ENCODE results near the gene DAB1.

Gene DAB1

DNA sequence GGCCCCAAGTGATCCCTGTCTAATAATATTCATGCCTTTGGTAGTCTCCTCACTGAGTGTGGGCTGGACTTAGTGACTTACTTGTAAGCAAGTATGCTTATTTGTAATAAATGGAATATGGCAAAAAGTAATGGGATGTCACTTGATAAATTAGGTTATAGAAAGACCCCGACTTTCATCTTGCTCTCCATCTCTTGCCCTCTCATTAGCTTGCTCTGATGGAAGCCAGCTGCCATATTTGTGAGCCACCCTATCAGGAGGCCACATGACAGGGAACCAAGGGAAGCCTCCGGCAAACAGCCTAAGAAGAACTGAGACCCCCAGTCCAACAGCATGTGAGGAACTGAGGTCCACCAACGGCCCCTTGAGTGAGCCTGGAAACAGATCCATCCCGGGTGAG is 107.0 kb downstream of the DAB1 start:
- no peak overlapping the region for H3K27ac ChIP-seq (replicated peaks)
- DNase-seq (ENCODE audit: low read depth in 1 of 2, low spot score in 1 of 2): no peak
- no peaks in the 10 kb centered on the region for H3K27me3 ChIP-seq (ENCODE audit: insufficient read depth, poor library complexity, severe bottlenecking)
- TF ChIP-seq, protein P1, sequence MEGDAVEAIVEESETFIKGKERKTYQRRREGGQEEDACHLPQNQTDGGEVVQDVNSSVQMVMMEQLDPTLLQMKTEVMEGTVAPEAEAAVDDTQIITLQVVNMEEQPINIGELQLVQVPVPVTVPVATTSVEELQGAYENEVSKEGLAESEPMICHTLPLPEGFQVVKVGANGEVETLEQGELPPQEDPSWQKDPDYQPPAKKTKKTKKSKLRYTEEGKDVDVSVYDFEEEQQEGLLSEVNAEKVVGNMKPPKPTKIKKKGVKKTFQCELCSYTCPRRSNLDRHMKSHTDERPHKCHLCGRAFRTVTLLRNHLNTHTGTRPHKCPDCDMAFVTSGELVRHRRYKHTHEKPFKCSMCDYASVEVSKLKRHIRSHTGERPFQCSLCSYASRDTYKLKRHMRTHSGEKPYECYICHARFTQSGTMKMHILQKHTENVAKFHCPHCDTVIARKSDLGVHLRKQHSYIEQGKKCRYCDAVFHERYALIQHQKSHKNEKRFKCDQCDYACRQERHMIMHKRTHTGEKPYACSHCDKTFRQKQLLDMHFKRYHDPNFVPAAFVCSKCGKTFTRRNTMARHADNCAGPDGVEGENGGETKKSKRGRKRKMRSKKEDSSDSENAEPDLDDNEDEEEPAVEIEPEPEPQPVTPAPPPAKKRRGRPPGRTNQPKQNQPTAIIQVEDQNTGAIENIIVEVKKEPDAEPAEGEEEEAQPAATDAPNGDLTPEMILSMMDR (IDR thresholded peaks at IDR 0.05; ENCODE audit: insufficient read depth, low read length): no peak
- no peak for TF ChIP-seq GABPA (IDR thresholded peaks at IDR 0.05; ENCODE audit: low read depth)
- no peak for TF ChIP-seq SPI1 (IDR thresholded peaks at IDR 0.05; ENCODE audit: borderline replicate concordance, low read depth)
- TF ChIP-seq, protein P2, sequence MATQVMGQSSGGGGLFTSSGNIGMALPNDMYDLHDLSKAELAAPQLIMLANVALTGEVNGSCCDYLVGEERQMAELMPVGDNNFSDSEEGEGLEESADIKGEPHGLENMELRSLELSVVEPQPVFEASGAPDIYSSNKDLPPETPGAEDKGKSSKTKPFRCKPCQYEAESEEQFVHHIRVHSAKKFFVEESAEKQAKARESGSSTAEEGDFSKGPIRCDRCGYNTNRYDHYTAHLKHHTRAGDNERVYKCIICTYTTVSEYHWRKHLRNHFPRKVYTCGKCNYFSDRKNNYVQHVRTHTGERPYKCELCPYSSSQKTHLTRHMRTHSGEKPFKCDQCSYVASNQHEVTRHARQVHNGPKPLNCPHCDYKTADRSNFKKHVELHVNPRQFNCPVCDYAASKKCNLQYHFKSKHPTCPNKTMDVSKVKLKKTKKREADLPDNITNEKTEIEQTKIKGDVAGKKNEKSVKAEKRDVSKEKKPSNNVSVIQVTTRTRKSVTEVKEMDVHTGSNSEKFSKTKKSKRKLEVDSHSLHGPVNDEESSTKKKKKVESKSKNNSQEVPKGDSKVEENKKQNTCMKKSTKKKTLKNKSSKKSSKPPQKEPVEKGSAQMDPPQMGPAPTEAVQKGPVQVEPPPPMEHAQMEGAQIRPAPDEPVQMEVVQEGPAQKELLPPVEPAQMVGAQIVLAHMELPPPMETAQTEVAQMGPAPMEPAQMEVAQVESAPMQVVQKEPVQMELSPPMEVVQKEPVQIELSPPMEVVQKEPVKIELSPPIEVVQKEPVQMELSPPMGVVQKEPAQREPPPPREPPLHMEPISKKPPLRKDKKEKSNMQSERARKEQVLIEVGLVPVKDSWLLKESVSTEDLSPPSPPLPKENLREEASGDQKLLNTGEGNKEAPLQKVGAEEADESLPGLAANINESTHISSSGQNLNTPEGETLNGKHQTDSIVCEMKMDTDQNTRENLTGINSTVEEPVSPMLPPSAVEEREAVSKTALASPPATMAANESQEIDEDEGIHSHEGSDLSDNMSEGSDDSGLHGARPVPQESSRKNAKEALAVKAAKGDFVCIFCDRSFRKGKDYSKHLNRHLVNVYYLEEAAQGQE (IDR thresholded peaks at IDR 0.05; ENCODE audit: insufficient replicate concordance, low read depth): no peak
- no peak overlapping the region for H3K4me3 ChIP-seq (replicated peaks; ENCODE audit: insufficient read depth, low read length)

DNA sequence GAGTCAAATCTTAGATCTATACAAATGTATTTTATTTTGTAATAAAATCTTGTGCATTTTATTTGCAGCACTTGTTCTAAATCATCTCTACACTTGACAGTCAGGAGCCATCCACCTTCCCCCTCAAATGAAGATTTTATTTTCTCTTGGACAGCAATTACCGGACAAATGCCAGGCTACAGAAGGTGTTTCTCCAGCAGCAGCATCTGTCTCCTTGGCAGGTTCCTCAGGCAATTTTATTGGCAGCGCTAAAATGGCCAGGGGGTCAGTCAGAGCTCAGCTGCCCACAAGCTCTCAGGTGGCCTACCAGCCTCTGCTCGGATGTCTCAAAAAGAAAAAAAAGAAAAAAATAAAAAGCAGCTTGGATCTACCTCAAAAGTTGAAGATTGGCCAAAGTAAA is 107.6 kb downstream of the DAB1 start:
- no peak overlapping the region for H3K4me3 ChIP-seq (replicated peaks; ENCODE audit: insufficient read depth, low read length)

DNA sequence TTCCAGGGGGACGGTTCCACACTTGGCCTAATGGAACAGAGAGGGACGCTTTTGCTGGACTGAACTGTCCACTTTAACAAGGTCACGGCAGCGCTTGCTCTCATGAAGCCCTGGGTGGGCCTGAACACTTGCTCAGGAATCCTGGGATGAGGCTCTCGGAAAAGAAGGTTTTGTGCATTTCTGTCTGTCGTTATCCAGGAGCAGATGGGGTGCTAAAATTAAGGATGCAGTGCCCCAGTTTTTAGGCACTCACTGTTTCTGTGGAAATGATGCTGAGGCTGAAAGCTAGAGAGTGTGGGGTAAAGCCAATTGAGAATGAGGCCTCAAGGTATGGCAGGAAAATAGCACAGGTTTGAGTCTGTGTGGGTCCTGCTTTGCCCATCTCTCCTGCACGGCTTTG is 111.0 kb downstream of the DAB1 start:
- Histone ChIP-seq H3K4me3 (replicated peaks; ENCODE audit: insufficient read depth, low read length) (no peak overlapping the region), H3K27me3 (ENCODE audit: insufficient read depth, poor library complexity, severe bottlenecking) (no peaks in the 10 kb centered on the region), H3K27ac (replicated peaks) (no peak overlapping the region)
- DNase-seq (ENCODE audit: low read depth in 1 of 2, low spot score in 1 of 2): no peak
- no peak for TF ChIP-seq SPI1 (IDR thresholded peaks at IDR 0.05; ENCODE audit: borderline replicate concordance, low read depth)
- TF ChIP-seq, protein P1 (IDR thresholded peaks at IDR 0.05; ENCODE audit: insufficient read depth, low read length): no peak
- TF ChIP-seq GABPA (IDR thresholded peaks at IDR 0.05; ENCODE audit: low read depth): no peak
- TF ChIP-seq POLR2AphosphoS5 (IDR thresholded peaks at IDR 0.05; ENCODE audit: low read depth): no peak
- TF ChIP-seq, protein P2 (IDR thresholded peaks at IDR 0.05; ENCODE audit: insufficient replicate concordance, low read depth): no peak

More for the DNA sequence above, 107.6 kb downstream of the DAB1 start:
- no peak overlapping the region for H3K27ac ChIP-seq (replicated peaks)
- no peak for DNase-seq (ENCODE audit: low read depth in 1 of 2, low spot score in 1 of 2)
- no peaks in the 10 kb centered on the region for H3K27me3 ChIP-seq (ENCODE audit: insufficient read depth, poor library complexity, severe bottlenecking)
- TF ChIP-seq GABPA (IDR thresholded peaks at IDR 0.05; ENCODE audit: low read depth) (no peak), SPI1 (IDR thresholded peaks at IDR 0.05; ENCODE audit: borderline replicate concordance, low read depth) (no peak), POLR2AphosphoS5 (IDR thresholded peaks at IDR 0.05; ENCODE audit: low read depth) (no peak)
- TF ChIP-seq, protein P2 (IDR thresholded peaks at IDR 0.05; ENCODE audit: insufficient replicate concordance, low read depth): no peak
- TF ChIP-seq, protein P1 (IDR thresholded peaks at IDR 0.05; ENCODE audit: insufficient read depth, low read length): no peak

All from HL-60 (cell line).